ENCODE results near the gene INTS7. TPM values are rescaled to one million over a fixed set of nuclear protein-coding genes. Genes with fewer than 3 reads are reported as not detected.
"Not testable (repeated sequence)": the region's sequence is repeated elsewhere in the genome, so short reads cannot be mapped to it uniquely, and the experiment has no call there.

Gene INTS7
- total RNA-seq, 6 experiments from 2014 or later, result 9.6 to 14.5 (median 13.3) TPM

DNA sequence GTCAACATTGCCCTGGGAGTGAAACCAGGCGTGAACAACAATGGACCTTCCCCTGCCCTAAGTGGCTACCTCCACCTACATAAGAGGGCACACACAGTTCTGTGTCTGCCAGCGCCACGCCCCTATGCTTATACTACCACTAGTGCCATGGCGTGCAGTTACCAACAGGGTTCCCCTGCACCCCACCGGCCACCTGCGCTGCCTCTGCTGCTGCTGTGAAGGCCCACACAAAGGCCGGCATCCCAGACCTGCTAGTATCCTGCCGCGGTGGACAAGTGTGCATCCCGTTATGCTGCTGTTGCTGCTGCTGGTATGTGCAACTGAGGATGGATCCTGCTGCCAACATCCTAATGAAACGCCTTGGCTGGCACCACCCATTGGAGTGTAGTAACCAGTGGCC lies 75.7 kb downstream of the INTS7 start:
- no peak overlapping the region for H3K27ac Mint-ChIP-seq
- no peak overlapping the region for H3K4me3 Mint-ChIP-seq
- no peak for DNase-seq
- H3K9me3 Mint-ChIP-seq, result no peaks in the 10 kb centered on the region
- peaks cover 58% of the 10 kb centered on the region for H3K36me3 Mint-ChIP-seq (ENCODE audit: low read depth)
- no peaks in the 10 kb centered on the region for H3K27me3 Mint-ChIP-seq (ENCODE audit: insufficient read depth)
- TF ChIP-seq, protein P1, sequence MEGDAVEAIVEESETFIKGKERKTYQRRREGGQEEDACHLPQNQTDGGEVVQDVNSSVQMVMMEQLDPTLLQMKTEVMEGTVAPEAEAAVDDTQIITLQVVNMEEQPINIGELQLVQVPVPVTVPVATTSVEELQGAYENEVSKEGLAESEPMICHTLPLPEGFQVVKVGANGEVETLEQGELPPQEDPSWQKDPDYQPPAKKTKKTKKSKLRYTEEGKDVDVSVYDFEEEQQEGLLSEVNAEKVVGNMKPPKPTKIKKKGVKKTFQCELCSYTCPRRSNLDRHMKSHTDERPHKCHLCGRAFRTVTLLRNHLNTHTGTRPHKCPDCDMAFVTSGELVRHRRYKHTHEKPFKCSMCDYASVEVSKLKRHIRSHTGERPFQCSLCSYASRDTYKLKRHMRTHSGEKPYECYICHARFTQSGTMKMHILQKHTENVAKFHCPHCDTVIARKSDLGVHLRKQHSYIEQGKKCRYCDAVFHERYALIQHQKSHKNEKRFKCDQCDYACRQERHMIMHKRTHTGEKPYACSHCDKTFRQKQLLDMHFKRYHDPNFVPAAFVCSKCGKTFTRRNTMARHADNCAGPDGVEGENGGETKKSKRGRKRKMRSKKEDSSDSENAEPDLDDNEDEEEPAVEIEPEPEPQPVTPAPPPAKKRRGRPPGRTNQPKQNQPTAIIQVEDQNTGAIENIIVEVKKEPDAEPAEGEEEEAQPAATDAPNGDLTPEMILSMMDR (IDR thresholded peaks at IDR 0.05), result no peak
- peaks cover 5% of the 10 kb centered on the region; the same call in 1 of the 2 replicates for H3K4me1 Mint-ChIP-seq (ENCODE audit: low read depth)

DNA sequence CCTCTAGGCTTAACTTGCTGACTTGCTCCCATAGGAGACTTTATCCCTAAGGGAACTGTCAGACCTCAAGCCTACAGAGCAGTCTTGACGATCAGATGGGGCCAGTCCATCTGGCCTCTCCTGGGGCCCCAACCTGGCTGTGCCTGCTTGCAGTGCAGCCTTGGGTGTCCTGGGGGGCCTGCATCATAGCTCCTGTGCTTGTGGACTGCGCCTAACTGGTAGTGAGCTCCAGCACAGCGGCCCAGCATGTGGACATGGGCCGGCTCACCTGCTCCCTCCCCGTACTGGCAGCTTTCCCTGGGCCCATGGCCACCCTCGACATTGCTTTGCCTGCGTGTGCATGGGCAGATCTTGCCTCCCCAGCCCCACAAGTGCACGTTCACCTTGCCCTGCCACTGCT lies 76.1 kb downstream of the INTS7 start:
- peaks cover 54% of the 10 kb centered on the region for H3K36me3 Mint-ChIP-seq (ENCODE audit: low read depth)
- DNase-seq, result no peak
- no peaks in the 10 kb centered on the region for H3K27me3 Mint-ChIP-seq (ENCODE audit: insufficient read depth)
- H3K4me1 Mint-ChIP-seq (ENCODE audit: low read depth), result peaks cover 5% of the 10 kb centered on the region; the same call in 1 of the 2 replicates
- TF ChIP-seq, protein P1 (IDR thresholded peaks at IDR 0.05), result no peak
- no peaks in the 10 kb centered on the region for H3K9me3 Mint-ChIP-seq
- H3K4me3 Mint-ChIP-seq, result no peak overlapping the region
- H3K27ac Mint-ChIP-seq, result no peak overlapping the region

DNA sequence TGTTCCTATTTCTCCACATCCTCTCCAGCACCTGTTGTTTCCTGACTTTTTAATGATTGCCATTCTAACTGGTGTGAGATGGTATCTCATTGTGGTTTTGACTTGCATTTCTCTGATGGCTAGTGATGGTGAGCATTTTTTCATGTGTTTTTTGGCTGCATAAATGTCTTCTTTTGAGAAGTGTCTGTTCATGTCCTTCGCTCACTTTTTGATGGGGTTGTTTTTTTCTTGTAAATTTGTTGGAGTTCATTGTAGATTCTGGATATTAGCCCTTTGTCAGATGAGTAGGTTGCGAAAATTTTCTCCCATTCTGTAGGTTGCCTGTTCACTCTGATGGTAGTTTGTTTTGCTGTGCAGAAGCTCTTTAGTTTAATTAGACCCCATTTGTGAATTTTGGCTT lies 81.3 kb downstream of the INTS7 start:
- not testable (repeated sequence) for H3K4me3 Mint-ChIP-seq; H3K9me3 Mint-ChIP-seq; DNase-seq; H3K27ac Mint-ChIP-seq; H3K27me3 Mint-ChIP-seq (ENCODE audit: insufficient read depth)
- H3K36me3 Mint-ChIP-seq (ENCODE audit: low read depth), result peaks cover 29% of the 10 kb centered on the region
- H3K4me1 Mint-ChIP-seq (ENCODE audit: low read depth), result peaks cover 14% of the 10 kb centered on the region

DNA sequence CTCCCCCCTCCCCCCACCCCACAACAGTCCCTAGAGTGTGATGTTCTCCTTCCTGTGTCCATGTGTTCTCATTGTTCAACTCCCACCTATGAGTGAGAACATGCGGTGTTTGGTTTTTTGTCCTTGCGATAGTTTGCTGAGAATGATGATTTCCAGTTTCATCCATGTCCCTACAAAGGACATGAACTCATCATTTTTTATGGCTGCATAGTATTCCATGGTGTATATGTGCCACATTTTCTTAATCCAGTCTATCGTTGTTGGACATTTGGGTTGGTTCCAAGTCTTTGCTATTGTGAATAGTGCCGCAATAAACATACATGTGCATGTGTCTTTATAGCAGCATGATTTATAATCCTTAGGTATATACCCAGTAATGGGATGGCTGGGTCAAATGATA lies 81.8 kb downstream of the INTS7 start:
- peaks cover 14% of the 10 kb centered on the region for H3K4me1 Mint-ChIP-seq (ENCODE audit: low read depth)
- H3K4me3 Mint-ChIP-seq; H3K9me3 Mint-ChIP-seq; DNase-seq; H3K27ac Mint-ChIP-seq; H3K27me3 Mint-ChIP-seq (ENCODE audit: insufficient read depth): not testable (repeated sequence)
- H3K36me3 Mint-ChIP-seq (ENCODE audit: low read depth), result peaks cover 25% of the 10 kb centered on the region

DNA sequence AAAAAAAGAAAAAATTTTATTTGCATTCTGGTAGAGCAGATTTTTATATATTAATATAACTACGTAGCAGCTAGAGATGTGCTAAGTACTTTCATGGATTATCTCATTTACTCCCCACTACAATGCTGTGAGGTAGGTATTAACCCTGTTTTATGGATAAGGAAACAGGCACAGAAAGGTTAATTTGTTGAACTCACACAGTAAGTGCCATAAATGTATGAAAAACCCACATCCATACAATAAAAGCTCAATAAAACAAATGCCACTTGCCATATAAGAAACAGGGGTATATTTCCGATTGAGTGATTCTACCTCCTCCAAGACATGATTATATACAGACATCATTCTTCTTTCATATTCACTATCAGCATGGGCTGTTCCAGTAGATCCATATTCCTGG lies 83.1 kb downstream of the INTS7 start:
- TF ChIP-seq, protein P1 (IDR thresholded peaks at IDR 0.05), result no peak
- no peaks in the 10 kb centered on the region for H3K27me3 Mint-ChIP-seq (ENCODE audit: insufficient read depth)
- no peaks in the 10 kb centered on the region for H3K9me3 Mint-ChIP-seq

DNA sequence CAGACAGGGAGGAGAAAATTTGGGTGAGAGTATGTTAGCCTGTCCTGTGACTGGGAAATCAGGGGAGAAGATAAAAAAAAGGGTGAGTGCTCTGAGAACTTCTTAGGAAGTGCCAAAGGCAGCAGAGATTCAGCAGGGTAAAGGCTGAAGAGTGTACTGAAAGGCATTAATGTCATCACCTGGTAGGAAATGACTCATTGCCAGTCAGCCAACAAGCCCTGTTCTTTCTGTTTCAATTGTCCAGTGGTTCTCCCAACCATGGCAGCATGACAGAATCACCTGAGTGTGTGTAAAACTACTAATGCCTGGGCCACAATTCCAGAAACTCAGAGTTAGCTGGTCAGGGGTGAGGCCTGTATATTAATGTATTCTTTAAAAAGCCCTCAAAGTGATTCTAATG lies 83.5 kb downstream of the INTS7 start:
- DNase-seq, result peak; percentile 21
- H3K36me3 Mint-ChIP-seq (ENCODE audit: low read depth), result peaks cover 20% of the 10 kb centered on the region
- 0 out of 2 replicates have a peak overlapping the region, but pooled peaks have one; percentile 5 for H3K27ac Mint-ChIP-seq
- H3K27me3 Mint-ChIP-seq (ENCODE audit: insufficient read depth), result no peaks in the 10 kb centered on the region
- no peak overlapping the region for H3K4me3 Mint-ChIP-seq
- H3K9me3 Mint-ChIP-seq, result no peaks in the 10 kb centered on the region
- TF ChIP-seq, protein P1 (IDR thresholded peaks at IDR 0.05), result no peak
- H3K4me1 Mint-ChIP-seq (ENCODE audit: low read depth), result peaks cover 22% of the 10 kb centered on the region

More for the DNA sequence above, 83.1 kb downstream of the INTS7 start:
- Mint-ChIP-seq H3K36me3 (ENCODE audit: low read depth) (peaks cover 24% of the 10 kb centered on the region), H3K4me3 (no peak overlapping the region), H3K27ac (no peak overlapping the region), H3K4me1 (ENCODE audit: low read depth) (peaks cover 22% of the 10 kb centered on the region)
- DNase-seq, result no peak

DNA sequence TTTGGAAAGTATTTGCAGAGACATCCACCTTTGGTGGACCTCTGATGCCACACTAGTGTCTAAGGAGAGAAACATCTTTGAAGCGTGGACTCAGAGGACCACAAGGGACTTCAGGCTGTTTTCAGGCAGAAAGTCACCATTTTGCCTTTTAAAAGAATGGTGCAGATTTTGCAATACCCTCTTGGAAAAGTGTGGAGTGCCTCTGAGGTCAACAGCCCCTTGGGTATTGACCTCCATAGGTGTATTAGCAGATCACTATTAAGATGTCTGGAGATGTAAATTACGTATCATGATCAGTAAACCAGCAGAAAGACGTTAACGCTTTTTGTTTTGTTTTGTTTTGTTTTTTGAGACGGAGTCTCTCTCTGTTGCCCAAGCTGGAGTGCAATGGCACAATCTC lies 87.0 kb downstream of the INTS7 start:
- TF ChIP-seq, protein P1 (IDR thresholded peaks at IDR 0.05), result no peak
- DNase-seq, result no peak
- H3K4me3 Mint-ChIP-seq, result no peak overlapping the region
- H3K36me3 Mint-ChIP-seq (ENCODE audit: low read depth), result peaks cover 12% of the 10 kb centered on the region; the same call in 1 of the 2 replicates
- H3K27ac Mint-ChIP-seq, result no peak overlapping the region
- no peaks in the 10 kb centered on the region for H3K27me3 Mint-ChIP-seq (ENCODE audit: insufficient read depth)
- H3K9me3 Mint-ChIP-seq, result no peaks in the 10 kb centered on the region
- peaks cover 29% of the 10 kb centered on the region for H3K4me1 Mint-ChIP-seq (ENCODE audit: low read depth)
